Measurements from ENCODE around the gene GOLPH3L. TPM values are rescaled to one million over a fixed set of nuclear protein-coding genes. Genes with fewer than 3 reads are reported as not detected.

The GOLPH3L gene
- total and polyA plus RNA-seq, 12 donors = 6.7 to 98.3 (median 24.6) TPM

GRCh38 chr1:150706091-150706490 is 9.1 kb upstream of the GOLPH3L start:
- DNase-seq = no peak
- Histone ChIP-seq H3K36me3 (replicated peaks in 1 of 2) (no peaks in the 10 kb centered on the region), H3K27ac (no peak overlapping the region), H3K4me3 (no peak overlapping the region), H3K9me3 (replicated peaks in 1 of 3) (no peaks in the 10 kb centered on the region), H3K4me1 (replicated peaks in 1 of 2) (no peaks in the 10 kb centered on the region), H3K27me3 (no peaks in the 10 kb centered on the region)
- 80 to 100% (median 85%) methylated on average over 1 of the region's 1 CpG for WGBS, 4 donors
- no peak for TF ChIP-seq POLR2A (IDR thresholded peaks at IDR 0.05)
- TF ChIP-seq, protein P1, sequence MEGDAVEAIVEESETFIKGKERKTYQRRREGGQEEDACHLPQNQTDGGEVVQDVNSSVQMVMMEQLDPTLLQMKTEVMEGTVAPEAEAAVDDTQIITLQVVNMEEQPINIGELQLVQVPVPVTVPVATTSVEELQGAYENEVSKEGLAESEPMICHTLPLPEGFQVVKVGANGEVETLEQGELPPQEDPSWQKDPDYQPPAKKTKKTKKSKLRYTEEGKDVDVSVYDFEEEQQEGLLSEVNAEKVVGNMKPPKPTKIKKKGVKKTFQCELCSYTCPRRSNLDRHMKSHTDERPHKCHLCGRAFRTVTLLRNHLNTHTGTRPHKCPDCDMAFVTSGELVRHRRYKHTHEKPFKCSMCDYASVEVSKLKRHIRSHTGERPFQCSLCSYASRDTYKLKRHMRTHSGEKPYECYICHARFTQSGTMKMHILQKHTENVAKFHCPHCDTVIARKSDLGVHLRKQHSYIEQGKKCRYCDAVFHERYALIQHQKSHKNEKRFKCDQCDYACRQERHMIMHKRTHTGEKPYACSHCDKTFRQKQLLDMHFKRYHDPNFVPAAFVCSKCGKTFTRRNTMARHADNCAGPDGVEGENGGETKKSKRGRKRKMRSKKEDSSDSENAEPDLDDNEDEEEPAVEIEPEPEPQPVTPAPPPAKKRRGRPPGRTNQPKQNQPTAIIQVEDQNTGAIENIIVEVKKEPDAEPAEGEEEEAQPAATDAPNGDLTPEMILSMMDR (IDR thresholded peaks at IDR 0.05) = no peak
- intact Hi-C loops (cut with DNase I) = no loop called here

DNA sequence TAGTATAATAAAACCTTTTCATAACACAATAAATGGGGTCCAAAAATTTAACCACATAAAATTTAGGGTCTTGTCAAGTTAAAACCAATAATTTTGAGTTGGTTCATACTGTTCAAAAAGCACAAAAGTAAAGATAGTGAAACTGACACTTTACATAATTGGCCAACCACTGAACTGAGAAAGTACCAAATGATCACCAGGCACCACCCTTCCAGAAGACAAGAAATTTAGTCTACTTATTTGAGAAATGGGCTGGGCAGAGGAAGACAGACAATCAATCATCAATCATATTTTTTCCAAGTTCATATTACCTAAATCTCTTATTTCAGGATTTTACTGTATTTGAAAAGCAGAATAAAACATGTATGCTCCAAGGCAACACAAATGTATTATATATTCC is 6.5 kb upstream of the GOLPH3L start:
- H3K36me3 ChIP-seq (replicated peaks in 1 of 2) = no peaks in the 10 kb centered on the region
- no peak overlapping the region for H3K27ac ChIP-seq
- H3K4me3 ChIP-seq = no peak overlapping the region
- H3K4me1 ChIP-seq (replicated peaks in 1 of 2) = no peaks in the 10 kb centered on the region
- intact Hi-C loops (cut with DNase I) = no loop called here
- TF ChIP-seq, protein P1 (IDR thresholded peaks at IDR 0.05) = no peak
- no peak for TF ChIP-seq POLR2A (IDR thresholded peaks at IDR 0.05)
- no peaks in the 10 kb centered on the region for H3K9me3 ChIP-seq (replicated peaks in 1 of 3)
- DNase-seq = no peak
- no peaks in the 10 kb centered on the region for H3K27me3 ChIP-seq

DNA sequence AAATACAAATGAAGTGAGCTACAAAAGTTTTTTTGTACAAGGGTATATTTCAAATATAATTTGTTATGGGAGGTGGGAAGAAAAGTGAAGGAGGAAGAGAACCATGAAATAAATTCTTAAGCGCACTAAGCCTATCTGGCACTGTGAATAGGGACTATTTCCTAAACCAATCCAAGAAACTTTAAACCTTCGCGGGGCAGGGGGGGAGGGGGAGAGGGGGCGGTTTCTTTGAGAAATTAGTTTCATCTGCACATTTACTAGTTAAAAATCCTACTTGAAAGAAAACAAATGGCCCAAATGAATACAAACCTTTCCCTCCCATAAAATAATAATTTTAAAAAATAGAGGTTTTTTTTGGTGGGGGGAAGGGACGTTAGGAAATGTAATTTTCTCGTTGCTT is 364 bp downstream of the GOLPH3L start:
- Histone ChIP-seq H3K27me3 (no peaks in the 10 kb centered on the region), H3K36me3 (replicated peaks in 1 of 2) (peaks cover 0 to 31% of the 10 kb centered on the region in 2 donors), H3K4me1 (replicated peaks in 1 of 2) (peaks cover 19 to 21% of the 10 kb centered on the region in 2 donors), H3K9me3 (replicated peaks in 1 of 3) (no peaks in the 10 kb centered on the region), H3K27ac (peak overlapping the region in 1 of 5 donors; percentile 67), H3K4me3 (peak overlapping the region in 2 of 4 donors; percentile 46 to 86)
- intact Hi-C loops (cut with DNase I) = no loop called here
- no peak for DNase-seq
- TF ChIP-seq, protein P1 (IDR thresholded peaks at IDR 0.05) = no peak
- TF ChIP-seq POLR2A (IDR thresholded peaks at IDR 0.05) = no peak
- WGBS, 4 donors = 0 to 1% (median 0%) methylated on average over 6 of the region's 6 CpGs

GRCh38 chr1:150696162-150696561 is 792 bp downstream of the GOLPH3L start:
- Histone ChIP-seq H3K4me3 (peak overlapping the region in 2 of 4 donors; percentile 46 to 86), H3K36me3 (replicated peaks in 1 of 2) (peaks cover 0 to 35% of the 10 kb centered on the region in 2 donors), H3K27me3 (no peaks in the 10 kb centered on the region), H3K27ac (no peak overlapping the region), H3K4me1 (replicated peaks in 1 of 2) (peaks cover 21% of the 10 kb centered on the region in 2 donors), H3K9me3 (replicated peaks in 1 of 3) (no peaks in the 10 kb centered on the region)
- 16 to 22% (median 19%) methylated on average over 1 of the region's 1 CpG for WGBS, 4 donors
- DNase-seq = no peak
- intact Hi-C loops (cut with DNase I) = no loop called here
- TF ChIP-seq POLR2A (IDR thresholded peaks at IDR 0.05) = no peak
- TF ChIP-seq, protein P1 (IDR thresholded peaks at IDR 0.05) = no peak
